IMR-90 (cell line): ENCODE measurements around the gene ARF6. TPM values are rescaled to one million over a fixed set of nuclear protein-coding genes. Genes with fewer than 3 reads are reported as not detected.

Experiments used
- ATAC-seq: fragments of 200-7000 bp; cut with Tn5 transposase; 2 replicates; pipeline ENCODE4 v1.9.1; 2020; ENCODE audit warnings: low read depth, mild to moderate bottlenecking, moderate library complexity
- BruUV-seq: library from RNA; stranded (reverse); fragments of 400-500 nt; replicated peaks from 2 replicates; lab custom pipeline; 2021; lab: Mats Ljungman, UMichigan
- CTCF ChIA-PET: fragments of 300-600 bp; formaldehyde crosslinking; extraction: SDS; loops from one replicate; lab custom pipeline; 2021; ENCODE audit warnings: antibody characterized with exemption; lab: Yijun Ruan, JAX
- POLR2A ChIA-PET: fragments of 300-600 bp; sonication (Branson Sonifier 250); formaldehyde crosslinking; loops from one replicate; lab custom pipeline; 2022; ENCODE audit warnings: antibody characterized with exemption; ENCODE audit not compliant: unreplicated experiment; lab: Charles Lee
- DNase-seq: peaks from one replicate; pipeline ENCODE4 v3.0.0; 2013
- H2AFZ ChIP-seq: replicated peaks from 2 replicates; pipeline ENCODE3; 2013; ENCODE audit warnings: low read length, mild to moderate bottlenecking; ENCODE audit not compliant: poor library complexity
- H2AK5ac ChIP-seq: 2 replicates; pipeline ENCODE4 v1.6.1; 2013; ENCODE audit warnings: low read depth, low read length, inconsistent platforms
- H2AK9ac ChIP-seq: replicated peaks from 2 replicates; pipeline ENCODE3; 2013; ENCODE audit warnings: mild to moderate bottlenecking, low read depth, low read length, moderate library complexity; ENCODE audit not compliant: poor library complexity
- H2BK120ac ChIP-seq: 2 replicates; pipeline ENCODE4 v1.6.1; 2013; ENCODE audit warnings: low read depth, low read length, inconsistent platforms
- H2BK15ac ChIP-seq: 3 replicates; pipeline ENCODE4 v1.6.1; 2013; ENCODE audit warnings: low read depth, low read length, inconsistent platforms
- H2BK20ac ChIP-seq: 2 replicates; pipeline ENCODE4 v1.6.1; 2013; ENCODE audit warnings: low read depth, mild to moderate bottlenecking, inconsistent platforms, low read length, moderate library complexity
- H2BK5ac ChIP-seq: 2 replicates; pipeline ENCODE4 v1.6.1; 2013; ENCODE audit warnings: mild to moderate bottlenecking, low read depth, low read length, inconsistent platforms; ENCODE audit not compliant: poor library complexity, severe bottlenecking
- H3K14ac ChIP-seq: replicated peaks from 2 replicates; pipeline ENCODE4 v1.6.1; 2013; ENCODE audit warnings: low read depth, low read length, inconsistent platforms
- H3K18ac ChIP-seq: 2 replicates; pipeline ENCODE4 v1.6.1; 2013; ENCODE audit warnings: low read depth, low read length, control low read depth
- H3K23ac ChIP-seq: 2 replicates; pipeline ENCODE4 v1.6.1; 2013; ENCODE audit warnings: low read depth, low read length, inconsistent platforms
- H3K27ac ChIP-seq: 2 replicates; pipeline ENCODE4 v1.5.1; 2013; ENCODE audit warnings: mild to moderate bottlenecking, control low read depth, low read length; ENCODE audit not compliant: insufficient read depth
- H3K27me3 ChIP-seq: 2 replicates; pipeline ENCODE4 v1.6.1; 2013; ENCODE audit warnings: low read length; ENCODE audit not compliant: control insufficient read depth, insufficient read depth
- H3K36me3 ChIP-seq: 2 replicates; pipeline ENCODE4 v1.6.1; 2013; ENCODE audit warnings: low read length, mixed read lengths; ENCODE audit not compliant: control insufficient read depth, insufficient read depth
- H3K4ac ChIP-seq: 2 replicates; pipeline ENCODE4 v1.6.1; 2013; ENCODE audit warnings: low read depth, low read length, inconsistent platforms
- H3K4me1 ChIP-seq: 2 replicates; pipeline ENCODE4 v1.6.1; 2013; ENCODE audit warnings: low read length, mixed read lengths; ENCODE audit not compliant: control insufficient read depth, insufficient read depth
- H3K4me2 ChIP-seq: 2 replicates; pipeline ENCODE4 v1.6.1; 2013; ENCODE audit warnings: low read depth, mild to moderate bottlenecking, control low read depth, low read length, moderate library complexity
- H3K4me3 ChIP-seq: 2 replicates; pipeline ENCODE4 v1.5.1; 2013; ENCODE audit warnings: low read depth, mild to moderate bottlenecking, control low read depth, low read length, moderate library complexity; ENCODE audit not compliant: insufficient read depth
- H3K56ac ChIP-seq: 2 replicates; pipeline ENCODE4 v1.6.1; 2013; ENCODE audit warnings: low read length, inconsistent platforms; ENCODE audit not compliant: insufficient read depth; ENCODE audit errors: extremely low read depth
- H3K79me1 ChIP-seq, 2 experiments: 2 replicates each; pipeline ENCODE4 v1.6.1; 2013; ENCODE audit warnings: low read length in 2 of 2, inconsistent platforms in 1 of 2, low read depth in 1 of 2
- H3K9ac ChIP-seq: 2 replicates; pipeline ENCODE4 v1.6.1; 2013; ENCODE audit warnings: low read depth, low read length, control low read depth
- H3K9me1 ChIP-seq: 2 replicates; pipeline ENCODE4 v1.6.1; 2013; ENCODE audit warnings: low read length, inconsistent platforms; ENCODE audit not compliant: insufficient read depth
- H3K9me3 ChIP-seq: 2 replicates; pipeline ENCODE4 v1.6.1; 2013; ENCODE audit warnings: low read length; ENCODE audit not compliant: control insufficient read depth, insufficient read depth
- H4K20me1 ChIP-seq: 2 replicates; pipeline ENCODE4 v1.6.1; 2013; ENCODE audit warnings: low read length, inconsistent platforms; ENCODE audit not compliant: insufficient read depth
- H4K5ac ChIP-seq: 2 replicates; pipeline ENCODE4 v1.6.1; 2013; ENCODE audit warnings: mild to moderate bottlenecking, low read depth, low read length, control low read depth
- H4K8ac ChIP-seq, 2 experiments: 2 replicates each; pipeline ENCODE4 v1.6.1; 2013; ENCODE audit warnings: low read depth in 2 of 2, low read length in 2 of 2, control low read depth in 1 of 2, inconsistent platforms in 1 of 2
- H4K91ac ChIP-seq: 2 replicates; pipeline ENCODE4 v1.6.1; 2013; ENCODE audit warnings: low read depth, low read length, inconsistent platforms; ENCODE audit not compliant: insufficient read depth
- CEBPB ChIP-seq: IDR thresholded peaks from 2 replicates; pipeline ENCODE4 v1.6.1; 2012; ENCODE audit warnings: low read depth, low read length, improper control_type of control experiment
- CHD1 ChIP-seq: IDR thresholded peaks from 2 replicates; pipeline ENCODE4 v1.6.1; 2012; ENCODE audit warnings: low read depth, low read length, improper control_type of control experiment
- FOS ChIP-seq: fragments of 150-350 bp; IDR thresholded peaks from 2 replicates; pipeline ENCODE4 v1.6.1; 2016; ENCODE audit warnings: low read depth, low read length
- MAFK ChIP-seq: IDR thresholded peaks from 2 replicates; pipeline ENCODE4 v1.6.1; 2012; ENCODE audit warnings: low read depth, low read length, improper control_type of control experiment
- MAZ ChIP-seq: IDR thresholded peaks from 2 replicates; pipeline ENCODE4 v1.6.1; 2012; ENCODE audit warnings: low read depth, mild to moderate bottlenecking, low read length, improper control_type of control experiment, moderate library complexity, borderline replicate concordance
- MXI1 ChIP-seq: IDR thresholded peaks from 2 replicates; pipeline ENCODE4 v1.6.1; 2012; ENCODE audit warnings: low read depth, mild to moderate bottlenecking, low read length, moderate library complexity, borderline replicate concordance
- NFE2L2 ChIP-seq: fragments of 150-350 bp; IDR thresholded peaks from 2 replicates; pipeline ENCODE4 v1.6.1; 2016; ENCODE audit warnings: low read depth, mild to moderate bottlenecking, low read length
- POLR2A ChIP-seq: IDR thresholded peaks from 2 replicates; pipeline ENCODE4 v1.6.1; 2012; ENCODE audit warnings: mild to moderate bottlenecking, low read depth, low read length
- RCOR1 ChIP-seq: IDR thresholded peaks from 2 replicates; pipeline ENCODE4 v1.6.1; 2012; ENCODE audit warnings: mild to moderate bottlenecking, low read length, improper control_type of control experiment; ENCODE audit not compliant: insufficient replicate concordance
- RFX5 ChIP-seq: IDR thresholded peaks from 2 replicates; pipeline ENCODE4 v1.8.0; 2012; ENCODE audit warnings: low read depth, mild to moderate bottlenecking, low read length, moderate library complexity
- SMC3 ChIP-seq: fragments of 150-350 bp; IDR thresholded peaks from 2 replicates; pipeline ENCODE4 v1.6.1; 2016; ENCODE audit warnings: low read depth, mild to moderate bottlenecking, antibody characterized with exemption, low read length, moderate library complexity
- WGBS, 2 experiments: methylation state at CpG; one replicate each; pipeline versions ENCODE4 v1.1.5 to v1.1.7; 2013; ENCODE audit warnings: missing lambda C conversion rate in 2 of 2; ENCODE audit not compliant: insufficient read length in 1 of 2; ENCODE audit errors: extremely low coverage in 2 of 2; 5-methylcytosine and 5-hydroxymethylcytosine counted together
- dilution Hi-C: fragments of 300-500 bp; cut with HindIII; formaldehyde crosslinking; loops from one replicate; pipeline ENCODE4 v1.14.3; 2018; ENCODE audit warnings: low sequenced_read_pairs; ENCODE audit not compliant: unreplicated experiment
- in situ Hi-C: fragments of 300-500 bp; cut with MboI; formaldehyde crosslinking; loops from 3 replicates; pipeline ENCODE4 v1.14.3; 2019; ENCODE audit warnings: low sequenced_read_pairs, inconsistent platforms, mixed read lengths
- intact Hi-C: fragments of 100-400 bp; cut with micrococcal nuclease; formaldehyde crosslinking; loops from 2 replicates; pipeline ENCODE4 v1.10.0; 2022
- polyA plus RNA-seq, 3 experiments: library from polyadenylated mRNA; depleted of rRNA; stranded (reverse); fragments of >200 nt; gene quantifications; 2 replicates each; pipeline ENCODE4 v1.2.3, GENCODE V29; 2012; ENCODE audit warnings: low replicate concordance in 1 of 3
- total RNA-seq: library from RNA; depleted of rRNA; stranded (reverse); fragments of >200 nt; gene quantifications from 2 replicates; pipeline ENCODE4 v1.2.3, GENCODE V29; 2012
- TF ChIP-seq, protein P1 (sequence below): conservative IDR thresholded peaks from 2 replicates; pipeline ENCODE4 v1.5.1; 2012; ENCODE audit warnings: mild to moderate bottlenecking, low read depth, low read length, improper control_type of control experiment
- TF ChIP-seq, protein P2 (sequence below): fragments of 150-350 bp; IDR thresholded peaks from 2 replicates; pipeline ENCODE4 v1.6.1; 2016; ENCODE audit warnings: low read depth, mild to moderate bottlenecking, low read length, moderate library complexity, borderline replicate concordance
- TF ChIP-seq, protein P3 (sequence below): fragments of 150-350 bp; IDR thresholded peaks from 2 replicates; pipeline ENCODE4 v1.6.1; 2017; ENCODE audit warnings: mild to moderate bottlenecking, antibody characterized with exemption, low read length, low read depth

ARF6 gene
- total and polyA plus RNA-seq, 2 of the 4 experiments (the other 2 are of a cell fraction) = 32.1 to 40.1 TPM

DNA sequence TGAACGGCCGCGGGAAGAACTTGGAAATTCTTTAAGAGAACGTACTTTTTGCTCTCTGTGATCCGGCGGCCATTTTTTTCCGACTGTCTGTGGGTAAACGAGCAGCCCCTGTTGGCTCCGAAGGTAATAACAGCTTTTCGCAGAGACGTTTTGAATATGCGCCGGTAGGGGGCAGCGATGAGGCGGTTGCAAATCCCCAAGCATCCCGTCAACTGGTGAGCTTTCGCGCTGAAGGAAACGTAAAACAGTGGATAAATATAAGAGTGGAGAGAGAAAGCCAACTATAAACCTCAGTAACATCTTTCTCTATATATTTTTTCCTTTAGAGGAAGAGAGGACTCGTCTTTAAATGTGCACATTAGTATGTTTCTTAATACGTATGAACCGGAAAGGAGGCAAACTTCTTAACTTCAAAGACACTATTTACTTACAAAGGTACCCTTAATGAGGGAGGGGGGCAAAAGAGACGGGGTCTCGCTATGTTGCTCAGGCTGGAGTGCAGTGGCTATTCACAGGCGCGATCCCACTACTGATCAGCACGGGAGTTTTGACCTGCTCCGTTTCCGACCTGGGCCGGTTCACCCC lies 30.7 kb upstream of the ARF6 start:
- H2BK20ac ChIP-seq = peak overlapping the region; percentile 89; the same call in 1 of the 2 replicates
- H3K4ac ChIP-seq = peak overlapping the region; percentile 99
- H4K20me1 ChIP-seq = no peaks in the 10 kb centered on the region
- peak overlapping the region; percentile 97 for H2BK5ac ChIP-seq
- no peaks in the 10 kb centered on the region for H3K27me3 ChIP-seq
- 0% methylated on average over 7 of the region's 30 CpGs; no CpG with 5 or more reads in 1 of the 2 experiments for WGBS, 2 experiments
- dilution Hi-C loops (loop anchor here (25.0 kb wide), 1 partner anchor 125 kb away; no protein-coding TSS in a partner anchor), intact Hi-C loops (loop anchor here (2.0 kb wide), 1 partner anchor 671 kb away; the partner anchor contains the start of gene MAP4K5), in situ Hi-C loops (loop anchor here (10.0 kb wide), 1 partner anchor 663 kb away; no protein-coding TSS in a partner anchor)
- H3K4me1 ChIP-seq = peaks cover 6% of the 10 kb centered on the region
- BruUV-seq = no TSS peak
- H3K23ac ChIP-seq = peak overlapping the region; percentile 99
- ChIA-PET CTCF (interaction anchor here (0.6 to 3.4 kb wide), 21 partner anchors 8 to 418 kb away, joined by 3 to 41 read pairs (median 4); partner anchors contain the start of gene NEMF), POLR2A (interaction anchor here (0.5 to 1.6 kb wide), 7 partner anchors 40 to 276 kb away, joined by 3 to 5 read pairs (median 3); partner anchors contain the start of gene RPS29)
- no peaks in the 10 kb centered on the region for H3K9me3 ChIP-seq
- H3K14ac ChIP-seq = peak overlapping the region; percentile 100
- H2AFZ ChIP-seq = peak overlapping the region; percentile 95
- peaks cover 9 to 26% of the 10 kb centered on the region in 2 experiments; a peak in 3 of 4 replicates for H3K79me1 ChIP-seq
- H3K4me2 ChIP-seq = peak overlapping the region; percentile 89
- H4K91ac ChIP-seq = peak overlapping the region; percentile 99
- H3K56ac ChIP-seq = peak overlapping the region; percentile 100
- ATAC-seq (peak; percentile 59), DNase-seq (peak; percentile 87)
- H2AK9ac ChIP-seq = peak overlapping the region; percentile 88
- H3K18ac ChIP-seq = peak overlapping the region; percentile 99
- H3K27ac ChIP-seq = peak overlapping the region; percentile 95
- H4K5ac ChIP-seq = peak overlapping the region; percentile 98
- peak overlapping the region; percentile 94 for H2AK5ac ChIP-seq
- no peaks in the 10 kb centered on the region for H3K36me3 ChIP-seq
- peak overlapping the region; percentile 98; the same call in 2 of the 3 replicates for H2BK15ac ChIP-seq
- H2BK120ac ChIP-seq = peak overlapping the region; percentile 98
- peak overlapping the region; percentile 60 for H3K4me3 ChIP-seq
- peaks cover 3% of the 10 kb centered on the region for H3K9me1 ChIP-seq
- peak overlapping the region; percentile 85 to 100 for H4K8ac ChIP-seq
- H3K9ac ChIP-seq = peak overlapping the region; percentile 99
- TF ChIP-seq MXI1 = no peak
- TF ChIP-seq, protein P1, sequence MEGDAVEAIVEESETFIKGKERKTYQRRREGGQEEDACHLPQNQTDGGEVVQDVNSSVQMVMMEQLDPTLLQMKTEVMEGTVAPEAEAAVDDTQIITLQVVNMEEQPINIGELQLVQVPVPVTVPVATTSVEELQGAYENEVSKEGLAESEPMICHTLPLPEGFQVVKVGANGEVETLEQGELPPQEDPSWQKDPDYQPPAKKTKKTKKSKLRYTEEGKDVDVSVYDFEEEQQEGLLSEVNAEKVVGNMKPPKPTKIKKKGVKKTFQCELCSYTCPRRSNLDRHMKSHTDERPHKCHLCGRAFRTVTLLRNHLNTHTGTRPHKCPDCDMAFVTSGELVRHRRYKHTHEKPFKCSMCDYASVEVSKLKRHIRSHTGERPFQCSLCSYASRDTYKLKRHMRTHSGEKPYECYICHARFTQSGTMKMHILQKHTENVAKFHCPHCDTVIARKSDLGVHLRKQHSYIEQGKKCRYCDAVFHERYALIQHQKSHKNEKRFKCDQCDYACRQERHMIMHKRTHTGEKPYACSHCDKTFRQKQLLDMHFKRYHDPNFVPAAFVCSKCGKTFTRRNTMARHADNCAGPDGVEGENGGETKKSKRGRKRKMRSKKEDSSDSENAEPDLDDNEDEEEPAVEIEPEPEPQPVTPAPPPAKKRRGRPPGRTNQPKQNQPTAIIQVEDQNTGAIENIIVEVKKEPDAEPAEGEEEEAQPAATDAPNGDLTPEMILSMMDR = peak; percentile 100
- TF ChIP-seq MAZ = no peak
- TF ChIP-seq, protein P2, sequence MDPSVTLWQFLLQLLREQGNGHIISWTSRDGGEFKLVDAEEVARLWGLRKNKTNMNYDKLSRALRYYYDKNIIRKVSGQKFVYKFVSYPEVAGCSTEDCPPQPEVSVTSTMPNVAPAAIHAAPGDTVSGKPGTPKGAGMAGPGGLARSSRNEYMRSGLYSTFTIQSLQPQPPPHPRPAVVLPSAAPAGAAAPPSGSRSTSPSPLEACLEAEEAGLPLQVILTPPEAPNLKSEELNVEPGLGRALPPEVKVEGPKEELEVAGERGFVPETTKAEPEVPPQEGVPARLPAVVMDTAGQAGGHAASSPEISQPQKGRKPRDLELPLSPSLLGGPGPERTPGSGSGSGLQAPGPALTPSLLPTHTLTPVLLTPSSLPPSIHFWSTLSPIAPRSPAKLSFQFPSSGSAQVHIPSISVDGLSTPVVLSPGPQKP = no peak
- TF ChIP-seq, protein P3, sequence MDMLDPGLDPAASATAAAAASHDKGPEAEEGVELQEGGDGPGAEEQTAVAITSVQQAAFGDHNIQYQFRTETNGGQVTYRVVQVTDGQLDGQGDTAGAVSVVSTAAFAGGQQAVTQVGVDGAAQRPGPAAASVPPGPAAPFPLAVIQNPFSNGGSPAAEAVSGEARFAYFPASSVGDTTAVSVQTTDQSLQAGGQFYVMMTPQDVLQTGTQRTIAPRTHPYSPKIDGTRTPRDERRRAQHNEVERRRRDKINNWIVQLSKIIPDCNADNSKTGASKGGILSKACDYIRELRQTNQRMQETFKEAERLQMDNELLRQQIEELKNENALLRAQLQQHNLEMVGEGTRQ = no peak
- no peak for TF ChIP-seq CEBPB
- no peak; the same call in none of the 2 replicates for TF ChIP-seq CHD1
- TF ChIP-seq SMC3 = peak; percentile 29; the same call in 1 of the 2 replicates
- no peak for TF ChIP-seq NFE2L2
- TF ChIP-seq RFX5 = no peak
- TF ChIP-seq POLR2A = no peak
- no peak for TF ChIP-seq FOS
- peak; percentile 31 for TF ChIP-seq RCOR1
- TF ChIP-seq MAFK = no peak
